K562 (cell line): ENCODE measurements around the gene YPEL4.

Experiments used
- BCOR ChIP-seq: fragments of 450-650 bp; IDR thresholded peaks from 2 replicates; pipeline ENCODE4 v1.6.1; 2016
- CEBPB ChIP-seq: fragments of 450-650 bp; IDR thresholded peaks from 2 replicates; pipeline ENCODE4 v1.6.1; 2016; ENCODE audit warnings: missing genetic modification characterization, missing compliant biosample characterization
- COPS2 ChIP-seq: fragments of 450-650 bp; conservative IDR thresholded peaks from 2 replicates; pipeline ENCODE4 v1.6.1; 2016; ENCODE audit warnings: mild to moderate bottlenecking, moderate library complexity
- CTCF ChIP-seq, 3 experiments: IDR thresholded peaks in 2 of 3; conservative IDR thresholded peaks in 1 of 3; 2 replicates each; pipeline ENCODE4 v1.5.1; 2011 to 2012; ENCODE audit warnings: low read length in 3 of 3, mild to moderate bottlenecking in 3 of 3, control low read depth in 2 of 3, improper control_type of control experiment in 1 of 3, inconsistent platforms in 1 of 3, low read depth in 1 of 3, mixed read lengths in 1 of 3, moderate library complexity in 1 of 3; ENCODE audit not compliant: insufficient read depth in 2 of 3
- FOXP4 ChIP-seq: sonication (generic); formaldehyde crosslinking; IDR thresholded peaks from 2 replicates; pipeline ENCODE4 v1.8.0; 2022; ENCODE audit warnings: mild to moderate bottlenecking, missing genetic modification reagents, borderline replicate concordance
- NBN ChIP-seq: fragments of 450-650 bp; IDR thresholded peaks from 2 replicates; pipeline ENCODE4 v1.6.1; 2016; ENCODE audit warnings: low read depth, mild to moderate bottlenecking
- POLR2A ChIP-seq: fragments of 450-650 bp; conservative IDR thresholded peaks from 2 replicates; pipeline ENCODE4 v1.6.1; 2016
- PRDM10 ChIP-seq: fragments of 450-650 bp; IDR thresholded peaks from 2 replicates; pipeline ENCODE4 v1.6.1; 2018; ENCODE audit not compliant: partially characterized antibody
- U2AF2 ChIP-seq: fragments of 200-400 bp; formaldehyde crosslinking; optimal IDR thresholded peaks from 2 replicates; pipeline ENCODE3; 2017; ENCODE audit warnings: low read depth, mild to moderate bottlenecking, low read length
- ZNF24 ChIP-seq: fragments of 450-650 bp; IDR thresholded peaks from 2 replicates; pipeline ENCODE4 v1.6.1; 2016
- ZNF280A ChIP-seq: fragments of 450-650 bp; IDR thresholded peaks from 2 replicates; pipeline ENCODE4 v1.6.1; 2018; ENCODE audit warnings: mild to moderate bottlenecking, low read depth; ENCODE audit not compliant: partially characterized antibody

GRCh38 chr11:57596266-57596885 lies 53.3 kb downstream of the YPEL4 start:
- TF ChIP-seq U2AF2 (no peak), CEBPB (tag) (no peak), ZNF24 (no peak), POLR2A (no peak), ZNF280A (no peak), NBN (no peak), CTCF (IDR thresholded peaks at IDR 0.05 in 2 of 3, conservative IDR thresholded peaks at IDR 0.05 in 1 of 3; ENCODE audit: insufficient read depth in 2 of 3, low read depth in 1 of 3, low read length in 3 of 3) (no peak), COPS2 (no peak), BCOR (no peak), PRDM10 (no peak), FOXP4 (no peak)
